ENCODE results near the gene NLGN1.
"Not testable (repeated sequence)": the region's sequence is repeated elsewhere in the genome, so short reads cannot be mapped to it uniquely, and the experiment has no call there.

- not testable (repeated sequence) for TF ChIP-seq CTCF, POLR2A (IDR thresholded peaks at IDR 0.05)
Observed at GRCh38 chr3:174232028-174232657, 834.6 kb downstream of the NLGN1 start.
